Measurements from ENCODE around the gene MOSPD3. TPM values are rescaled to one million over a fixed set of nuclear protein-coding genes. Genes with fewer than 3 reads are reported as not detected.
"Not testable (repeated sequence)": the region's sequence is repeated elsewhere in the genome, so short reads cannot be mapped to it uniquely, and the experiment has no call there.

Gene MOSPD3
- total and polyA plus RNA-seq, 2 of the 8 experiments (the other 6 are each of a cell fraction or from before 2014, with no cell fraction given), result 20.7 to 21.4 TPM

GRCh38 chr7:100564405-100564804, 47.9 kb upstream of the MOSPD3 start:
- not testable (repeated sequence) for H3K23me2 ChIP-seq (ENCODE audit: low read depth, low read length); H3K14ac ChIP-seq (ENCODE audit: insufficient read length); H2AFZ ChIP-seq (ENCODE audit: low read length); H3K4ac ChIP-seq (replicated peaks; ENCODE audit: insufficient read length, low read depth, low read length); H2BK120ac ChIP-seq (replicated peaks; ENCODE audit: low read depth, low read length); H3K36me3 ChIP-seq (ENCODE audit: control insufficient read depth in 2 of 4, insufficient read depth in 4 of 4, low read length in 3 of 4); H2BK20ac ChIP-seq (ENCODE audit: low read length); H3K9me3 ChIP-seq (ENCODE audit: insufficient read depth in 2 of 2, low read depth in 1 of 2, low read length in 1 of 2); H2BK15ac ChIP-seq (ENCODE audit: low read length); H3K27ac ChIP-seq (ENCODE audit: low read depth, low read length); DNase-seq (ENCODE audit: low read depth in 1 of 2, low spot score in 2 of 2); H3K79me1 ChIP-seq (ENCODE audit: low read depth, low read length); H4K8ac ChIP-seq (ENCODE audit: extremely low read depth, insufficient read depth, low read length); H3K23ac ChIP-seq (ENCODE audit: insufficient read length); H3K56ac ChIP-seq (replicated peaks; ENCODE audit: insufficient read length, low read depth, low read length); H4K5ac ChIP-seq (ENCODE audit: insufficient read length, low read depth, low read length); H3K4me3 ChIP-seq (ENCODE audit: extremely low read depth in 1 of 4, insufficient read depth in 2 of 4, low read depth in 3 of 4, low read length in 4 of 4); H3K4me2 ChIP-seq (ENCODE audit: insufficient read depth in 1 of 2, low read depth in 2 of 2, low read length in 2 of 2); H3K9ac ChIP-seq (replicated peaks in 1 of 4; ENCODE audit: extremely low read depth in 1 of 4, low read depth in 3 of 4, low read length in 3 of 4); H4K20me1 ChIP-seq (replicated peaks in 1 of 2; ENCODE audit: control insufficient read depth in 1 of 2, insufficient read depth in 2 of 2, low read length in 2 of 2); H3K79me2 ChIP-seq (ENCODE audit: control insufficient read depth in 1 of 2, insufficient read depth in 2 of 2, low read length in 2 of 2); H3K18ac ChIP-seq (ENCODE audit: extremely low read depth, low read length); FAIRE-seq; H2BK5ac ChIP-seq (ENCODE audit: low read depth, low read length); H3K27me3 ChIP-seq (replicated peaks in 1 of 4; ENCODE audit: control insufficient read depth in 3 of 4, extremely low read depth in 1 of 4, insufficient read depth in 3 of 4, low read length in 3 of 4); H4K91ac ChIP-seq (replicated peaks; ENCODE audit: insufficient read length, low read length)
- H2AK5ac ChIP-seq (ENCODE audit: low read depth, low read length), result 0 out of 2 replicates have a peak overlapping the region, but pooled peaks have one; percentile 58
- peaks cover 0 to 23% (median 9%) of the 10 kb centered on the region in 4 experiments; a peak in 6 of 7 replicates for H3K4me1 ChIP-seq (replicated peaks in 1 of 4; ENCODE audit: control insufficient read depth in 3 of 4, insufficient read depth in 4 of 4, low read length in 3 of 4)
- ChIA-PET POLR2A (ENCODE audit: partially characterized antibody) (interaction anchor here (1.0 to 2.6 kb wide), 9 partner anchors 8 to 191 kb away, joined by 3 to 11 read pairs (median 5); partner anchors contain the start of gene FBXO24), CTCF (ENCODE audit: partially characterized antibody) (interaction anchor here (0.8 to 12.7 kb wide), 39 partner anchors 10 to 576 kb away, joined by 3 to 341 read pairs (median 5); partner anchors contain the start of genes AGFG2, FBXO24, LRCH4 and MOSPD3)
- WGBS, 2 experiments (ENCODE audit: extremely low coverage in 1 of 2, insufficient coverage in 1 of 2, insufficient read length in 1 of 2, insufficient replicate concordance in 2 of 2, low coverage in 1 of 2, low lambda C conversion rate in 2 of 2, missing lambda C conversion rate in 1 of 2), result 91% methylated on average over 6 of the region's 6 CpGs; no CpG with 5 or more reads in 1 of the 2 experiments
- H2BK12ac ChIP-seq (ENCODE audit: low read depth, low read length), result 0 out of 2 replicates have a peak overlapping the region, but pooled peaks have one; percentile 60
